Calu3 (cell line): ENCODE data around the gene ANO4. TPM values are rescaled to one million over a fixed set of nuclear protein-coding genes. Genes with fewer than 3 reads are reported as not detected.

Experiments
- BruUV-seq: library from RNA; stranded (reverse); fragments of 400-500 nt; replicated peaks from 2 replicates; lab custom pipeline; 2021; lab: Mats Ljungman, UMichigan
- CTCF ChIA-PET: fragments of 300-600 bp; sonication (Branson Sonifier 250); formaldehyde crosslinking; loops from one replicate; lab custom pipeline; 2022; ENCODE audit warnings: antibody characterized with exemption; lab: Charles Lee
- DNase-seq: peaks from one replicate; pipeline ENCODE4 v3.0.0; 2022
- H3K27ac Mint-ChIP-seq: one replicate; pipeline ENCODE4 v1.8.0; 2022; ENCODE audit warnings: mixed read lengths; ENCODE audit not compliant: unreplicated experiment
- H3K27me3 Mint-ChIP-seq: one replicate; pipeline ENCODE4 v1.8.0; 2022; ENCODE audit warnings: mixed read lengths; ENCODE audit not compliant: unreplicated experiment
- H3K36me3 Mint-ChIP-seq: one replicate; pipeline ENCODE4 v1.8.0; 2022; ENCODE audit warnings: mild to moderate bottlenecking, moderate library complexity, mixed read lengths; ENCODE audit not compliant: insufficient read depth, unreplicated experiment
- H3K4me1 Mint-ChIP-seq: one replicate; pipeline ENCODE4 v1.8.0; 2022; ENCODE audit warnings: mild to moderate bottlenecking, low read depth, mixed read lengths; ENCODE audit not compliant: unreplicated experiment
- H3K4me3 Mint-ChIP-seq: one replicate; pipeline ENCODE4 v1.8.0; 2022; ENCODE audit warnings: mild to moderate bottlenecking, low read depth, moderate library complexity, mixed read lengths; ENCODE audit not compliant: unreplicated experiment
- H3K9me3 Mint-ChIP-seq: one replicate; pipeline ENCODE4 v1.8.0; 2022; ENCODE audit warnings: low read depth, mixed read lengths; ENCODE audit not compliant: unreplicated experiment
- CTCF ChIP-seq: fragments of 200-600 bp; IDR thresholded peaks from one replicate; pipeline ENCODE4 v1.8.0; 2022; ENCODE audit warnings: antibody characterized with exemption; ENCODE audit not compliant: unreplicated experiment
- intact Hi-C: fragments of 100-400 bp; cut with micrococcal nuclease; formaldehyde crosslinking; loops from one replicate; pipeline ENCODE4 v1.10.0; 2022; ENCODE audit not compliant: unreplicated experiment
- total RNA-seq: library from RNA; stranded (reverse); gene quantifications from 2 replicates; pipeline ENCODE4 v1.2.3, GENCODE V29; 2022

The ANO4 gene
- total RNA-seq, 1 experiment from 2014 or later: 1.9 TPM

DNA sequence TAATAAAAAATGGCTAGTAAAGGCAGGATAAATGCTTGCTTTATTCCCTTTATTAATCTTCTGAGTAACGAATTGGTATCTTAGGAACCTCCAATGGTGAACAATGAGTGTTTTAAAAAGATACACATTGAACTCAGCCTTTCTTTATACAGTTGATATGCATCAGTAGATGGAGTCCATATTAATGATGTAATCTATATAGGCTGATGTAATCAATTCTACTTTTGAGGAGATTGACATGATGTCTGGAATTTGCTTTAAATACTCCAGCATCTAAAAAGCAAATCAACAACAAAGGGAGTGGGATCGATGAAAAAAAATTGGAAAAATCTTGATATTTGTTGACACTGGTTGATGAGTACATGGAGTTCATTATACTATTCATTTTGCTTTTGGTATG is 106.2 kb downstream of the ANO4 start:
- no peak overlapping the region for H3K4me3 Mint-ChIP-seq
- no TSS peak for BruUV-seq
- TF ChIP-seq CTCF: no peak
- intact Hi-C loops: no loop called here
- no peak overlapping the region for H3K27ac Mint-ChIP-seq
- DNase-seq: no peak
- no peaks in the 10 kb centered on the region for H3K9me3 Mint-ChIP-seq
- H3K36me3 Mint-ChIP-seq: no peaks in the 10 kb centered on the region
- no peaks in the 10 kb centered on the region for H3K27me3 Mint-ChIP-seq
- CTCF ChIA-PET: no interaction called here
- H3K4me1 Mint-ChIP-seq: peaks cover 8% of the 10 kb centered on the region

GRCh38 chr12:100901266-100901665 is 106.7 kb downstream of the ANO4 start:
- Mint-ChIP-seq H3K36me3 (no peaks in the 10 kb centered on the region), H3K27ac (no peak overlapping the region), H3K27me3 (no peaks in the 10 kb centered on the region), H3K9me3 (no peaks in the 10 kb centered on the region), H3K4me1 (peaks cover 8% of the 10 kb centered on the region), H3K4me3 (no peak overlapping the region)
- no TSS peak for BruUV-seq
- no peak for DNase-seq
- TF ChIP-seq CTCF: no peak
- intact Hi-C loops: no loop called here
- CTCF ChIA-PET: no interaction called here

- TF ChIP-seq CTCF: no peak
- CTCF ChIA-PET: no interaction called here
- no peaks in the 10 kb centered on the region for H3K9me3 Mint-ChIP-seq
- no peaks in the 10 kb centered on the region for H3K36me3 Mint-ChIP-seq
- H3K27me3 Mint-ChIP-seq: no peaks in the 10 kb centered on the region
- H3K4me3 Mint-ChIP-seq: no peak overlapping the region
- no peaks in the 10 kb centered on the region for H3K4me1 Mint-ChIP-seq
- no peak for DNase-seq
- no peak overlapping the region for H3K27ac Mint-ChIP-seq
- BruUV-seq: no TSS peak
- intact Hi-C loops: no loop called here
Measured at GRCh38 chr12:100904270-100904669, 109.7 kb downstream of the ANO4 start.

- intact Hi-C loops: no loop called here
- Mint-ChIP-seq H3K36me3 (no peaks in the 10 kb centered on the region), H3K4me1 (no peaks in the 10 kb centered on the region), H3K27ac (no peak overlapping the region), H3K4me3 (no peak overlapping the region), H3K9me3 (no peaks in the 10 kb centered on the region), H3K27me3 (no peaks in the 10 kb centered on the region)
- no peak for DNase-seq
- CTCF ChIA-PET: no interaction called here
- TF ChIP-seq CTCF: no peak
- no TSS peak for BruUV-seq
Measured at GRCh38 chr12:100908501-100908900, 113.9 kb downstream of the ANO4 start.
